GM19397 (cell line): ENCODE results near the gene THADA.
"Not testable (repeated sequence)": the region's sequence is repeated elsewhere in the genome, so short reads cannot be mapped to it uniquely, and the experiment has no call there.

Source experiments
- ATAC-seq: cut with Tn5 transposase; IDR thresholded peaks from one replicate; pipeline ENCODE4 v1.9.1; 2021; ENCODE audit warnings: mild to moderate bottlenecking, moderate library complexity; ENCODE audit not compliant: unreplicated experiment

Gene THADA

GRCh38 chr2:43605079-43605655 lies 9.3 kb upstream of the THADA start:
- ATAC-seq = no peak

GRCh38 chr2:43604674-43605073 lies 8.8 kb upstream of the THADA start:
- ATAC-seq = no peak

- not testable (repeated sequence) for ATAC-seq
These were observed 4.8 kb upstream of the THADA start for GRCh38 chr2:43600596-43600995.

GRCh38 chr2:43594875-43595274 lies 963 bp downstream of the THADA start:
- no peak for ATAC-seq

- no peak for ATAC-seq
These were observed 2.6 kb downstream of the THADA start for GRCh38 chr2:43593254-43593653.

- no peak for ATAC-seq
These were observed 3.4 kb downstream of the THADA start for GRCh38 chr2:43592443-43592842.

GRCh38 chr2:43585708-43586107 lies 10.1 kb downstream of the THADA start:
- ATAC-seq = no peak

GRCh38 chr2:43579275-43579981 lies 16.4 kb downstream of the THADA start:
- ATAC-seq = no peak

- no peak for ATAC-seq
These were observed 18.6 kb downstream of the THADA start for GRCh38 chr2:43576981-43577892.

GRCh38 chr2:43572244-43572643 lies 23.6 kb downstream of the THADA start:
- ATAC-seq = no peak

- peak; percentile 64 for ATAC-seq
These were observed 25.9 kb downstream of the THADA start for GRCh38 chr2:43569921-43570320.

GRCh38 chr2:43568228-43568627 lies 27.6 kb downstream of the THADA start:
- no peak for ATAC-seq

GRCh38 chr2:43566461-43566729 lies 29.4 kb downstream of the THADA start:
- ATAC-seq = no peak

- no peak for ATAC-seq
These were observed 32.2 kb downstream of the THADA start for GRCh38 chr2:43563679-43564078.

GRCh38 chr2:43560231-43560547 lies 35.6 kb downstream of the THADA start:
- no peak for ATAC-seq

GRCh38 chr2:43559391-43560230 lies 36.2 kb downstream of the THADA start:
- peak; percentile 71 for ATAC-seq

- ATAC-seq = no peak
These were observed 38.6 kb downstream of the THADA start for GRCh38 chr2:43557196-43557595.

- ATAC-seq = no peak
These were observed 39.6 kb downstream of the THADA start for GRCh38 chr2:43556256-43556655.

GRCh38 chr2:43553341-43553855 lies 42.4 kb downstream of the THADA start:
- no peak for ATAC-seq

- no peak for ATAC-seq
These were observed 43.8 kb downstream of the THADA start for GRCh38 chr2:43551990-43552389.

GRCh38 chr2:43548381-43548780 lies 47.5 kb downstream of the THADA start:
- not testable (repeated sequence) for ATAC-seq
